CD4-positive, alpha-beta memory T cell (primary cell): ENCODE data around the gene TBC1D9. TPM values are rescaled to one million over a fixed set of nuclear protein-coding genes. Genes with fewer than 3 reads are reported as not detected.
A peak's percentile ranks its signal among the peaks of the same experiment; 100 is the strongest.

Experiments used
- CTCF ChIA-PET: fragments of 350-600 bp; sonication (Branson Sonifier 250); formaldehyde crosslinking; loops from one replicate; lab custom pipeline; 2021; ENCODE audit warnings: inconsistent platforms; ENCODE audit not compliant: partially characterized antibody; lab: Charles Lee
- POLR2A ChIA-PET: fragments of 350-600 bp; sonication (Branson Sonifier 250); formaldehyde crosslinking; loops from one replicate; lab custom pipeline; 2021; ENCODE audit not compliant: partially characterized antibody; lab: Charles Lee
- DNase-seq, 5 donors: peaks; one replicate each; pipeline versions ENCODE4 v3.0.0 to v3.0.0-alpha.2; 2020 to 2022; ENCODE audit warnings: mixed read lengths in 1 of 5
- H3K27ac ChIP-seq: one replicate; pipeline ENCODE4 v1.7.0; 2013; ENCODE audit warnings: low read depth, low read length
- H3K27me3 ChIP-seq: 2 replicates; pipeline ENCODE4 v1.7.0; 2013; ENCODE audit warnings: mild to moderate bottlenecking, low read length, moderate library complexity; ENCODE audit not compliant: insufficient read depth
- H3K36me3 ChIP-seq: 2 replicates; pipeline ENCODE4 v1.7.0; 2013; ENCODE audit warnings: mild to moderate bottlenecking, low read length, moderate library complexity; ENCODE audit not compliant: insufficient read depth
- H3K4me1 ChIP-seq: 2 replicates; pipeline ENCODE4 v1.7.0; 2013; ENCODE audit warnings: mild to moderate bottlenecking, low read length, moderate library complexity; ENCODE audit not compliant: insufficient read depth
- H3K4me3 ChIP-seq, 2 donors: one replicate each; pipeline ENCODE4 v1.7.0; 2013; ENCODE audit warnings: low read length in 2 of 2, mild to moderate bottlenecking in 1 of 2
- H3K9me3 ChIP-seq, 2 donors: one replicate each; pipeline ENCODE4 v1.7.0; 2013; ENCODE audit warnings: low read length in 2 of 2, control low read depth in 1 of 2; ENCODE audit not compliant: control insufficient read depth in 1 of 2
- H3K27ac Mint-ChIP-seq, 7 donors: one replicate each; pipeline ENCODE4 v1.8.0; 2020 to 2021; ENCODE audit warnings: mixed read lengths in 7 of 7, mild to moderate bottlenecking in 6 of 7, inconsistent platforms in 3 of 7, moderate library complexity in 3 of 7
- H3K27me3 Mint-ChIP-seq, 2 donors: one replicate each; pipeline ENCODE4 v1.8.0; 2020 to 2021; ENCODE audit warnings: mixed read lengths in 2 of 2
- H3K36me3 Mint-ChIP-seq, 2 donors: one replicate each; pipeline ENCODE4 v1.8.0; 2020 to 2021; ENCODE audit warnings: mixed read lengths in 2 of 2, inconsistent platforms in 1 of 2, mild to moderate bottlenecking in 1 of 2
- H3K4me1 Mint-ChIP-seq, 4 donors: one replicate each; pipeline ENCODE4 v1.8.0; 2020 to 2021; ENCODE audit warnings: mixed read lengths in 4 of 4, mild to moderate bottlenecking in 1 of 4
- H3K4me3 Mint-ChIP-seq, 8 donors: one replicate each; pipeline ENCODE4 v1.8.0; 2020 to 2021; ENCODE audit warnings: mixed read lengths in 8 of 8, mild to moderate bottlenecking in 7 of 8, moderate library complexity in 6 of 8, inconsistent platforms in 3 of 8
- H3K9me3 Mint-ChIP-seq, 8 donors: one replicate each; pipeline ENCODE4 v1.8.0; 2020 to 2021; ENCODE audit warnings: mixed read lengths in 8 of 8, mild to moderate bottlenecking in 5 of 8, inconsistent platforms in 3 of 8, moderate library complexity in 1 of 8
- intact Hi-C: fragments of 100-400 bp; cut with micrococcal nuclease; formaldehyde crosslinking; loops from one replicate; pipeline ENCODE4 v1.15.1; 2023
- polyA plus RNA-seq, 2 donors: library from polyadenylated mRNA; unstranded; fragments of 300-500 nt; fragmentation: Illumina TruSeq; gene quantifications; one replicate each; pipeline ENCODE4 v1.2.3, GENCODE V29; 2021
- total RNA-seq, 2 experiments: library from RNA; stranded (reverse); gene quantifications; one replicate each; pipeline ENCODE4 v1.2.3, GENCODE V29; 2021

The TBC1D9 gene
- total and polyA plus RNA-seq, 4 experiments from 2014 or later = 0.34 to 0.67 (median 0.38) TPM; not detected in 1

GRCh38 chr4:140774510-140774909 is 18.3 kb upstream of the TBC1D9 start:
- ChIA-PET CTCF (no interaction called here), POLR2A (no interaction called here)
- Mint-ChIP-seq H3K36me3 (no peaks in the 10 kb centered on the region), H3K4me1 (no peaks in the 10 kb centered on the region), H3K27ac (no peak overlapping the region), H3K27me3 (peaks cover 5 to 7% of the 10 kb centered on the region in 2 donors), H3K4me3 (no peak overlapping the region), H3K9me3 (no peaks in the 10 kb centered on the region)
- no peak overlapping the region for H3K27ac ChIP-seq
- DNase-seq = no peak
- H3K9me3 ChIP-seq = no peaks in the 10 kb centered on the region
- no peaks in the 10 kb centered on the region for H3K4me1 ChIP-seq
- H3K36me3 ChIP-seq = no peaks in the 10 kb centered on the region
- no peak overlapping the region for H3K4me3 ChIP-seq
- no peaks in the 10 kb centered on the region for H3K27me3 ChIP-seq
- intact Hi-C loops = no loop called here

- Mint-ChIP-seq H3K36me3 (no peaks in the 10 kb centered on the region), H3K27me3 (peaks cover 6 to 7% of the 10 kb centered on the region in 2 donors), H3K27ac (no peak overlapping the region), H3K9me3 (no peaks in the 10 kb centered on the region), H3K4me1 (no peaks in the 10 kb centered on the region), H3K4me3 (no peak overlapping the region)
- intact Hi-C loops = no loop called here
- ChIA-PET POLR2A (no interaction called here), CTCF (no interaction called here)
- DNase-seq = no peak
- H3K36me3 ChIP-seq = no peaks in the 10 kb centered on the region
- no peak overlapping the region for H3K27ac ChIP-seq
- H3K4me3 ChIP-seq = no peak overlapping the region
- no peaks in the 10 kb centered on the region for H3K9me3 ChIP-seq
- no peaks in the 10 kb centered on the region for H3K27me3 ChIP-seq
- no peaks in the 10 kb centered on the region for H3K4me1 ChIP-seq
These were observed 13.0 kb upstream of the TBC1D9 start for GRCh38 chr4:140769209-140769608.

GRCh38 chr4:140764785-140765392 is 8.7 kb upstream of the TBC1D9 start:
- H3K4me3 Mint-ChIP-seq = no peak overlapping the region
- intact Hi-C loops = no loop called here
- H3K27me3 Mint-ChIP-seq = peaks cover 11 to 13% of the 10 kb centered on the region in 2 donors
- no peaks in the 10 kb centered on the region for H3K27me3 ChIP-seq
- no peak overlapping the region for H3K4me3 ChIP-seq
- CTCF ChIA-PET = no interaction called here
- H3K36me3 ChIP-seq = no peaks in the 10 kb centered on the region
- no peaks in the 10 kb centered on the region for H3K36me3 Mint-ChIP-seq
- no peak overlapping the region for H3K27ac ChIP-seq
- H3K4me1 ChIP-seq = no peaks in the 10 kb centered on the region
- POLR2A ChIA-PET = no interaction called here
- H3K27ac Mint-ChIP-seq = no peak overlapping the region
- no peaks in the 10 kb centered on the region for H3K9me3 ChIP-seq
- no peak for DNase-seq
- peaks cover 0 to 3% (median 0%) of the 10 kb centered on the region in 8 donors for H3K9me3 Mint-ChIP-seq
- H3K4me1 Mint-ChIP-seq = no peaks in the 10 kb centered on the region

- DNase-seq = no peak
- POLR2A ChIA-PET = no interaction called here
- no peaks in the 10 kb centered on the region for H3K36me3 ChIP-seq
- no peak overlapping the region for H3K27ac ChIP-seq
- Mint-ChIP-seq H3K9me3 (peaks cover 0 to 6% (median under 1%) of the 10 kb centered on the region in 8 donors), H3K4me3 (no peak overlapping the region), H3K36me3 (no peaks in the 10 kb centered on the region), H3K27me3 (peaks cover 21 to 25% of the 10 kb centered on the region in 2 donors), H3K4me1 (peaks cover 0 to 4% (median 2%) of the 10 kb centered on the region in 4 donors), H3K27ac (no peak overlapping the region)
- no peak overlapping the region for H3K4me3 ChIP-seq
- CTCF ChIA-PET = no interaction called here
- intact Hi-C loops = no loop called here
- no peaks in the 10 kb centered on the region for H3K9me3 ChIP-seq
- H3K4me1 ChIP-seq = no peaks in the 10 kb centered on the region
- H3K27me3 ChIP-seq = peaks cover 4% of the 10 kb centered on the region
These were observed 6.0 kb upstream of the TBC1D9 start for GRCh38 chr4:140762202-140762601.

- Mint-ChIP-seq H3K4me3 (peak overlapping the region in 4 of 8 donors; percentile 13 to 69 (median 40)), H3K9me3 (peaks cover 0 to 8% (median 3%) of the 10 kb centered on the region in 8 donors), H3K36me3 (no peaks in the 10 kb centered on the region), H3K4me1 (peaks cover 5 to 17% (median 10%) of the 10 kb centered on the region in 4 donors), H3K27me3 (peaks cover 40 to 45% of the 10 kb centered on the region in 2 donors), H3K27ac (no peak overlapping the region)
- peaks cover 5% of the 10 kb centered on the region for H3K4me1 ChIP-seq
- intact Hi-C loops = no loop called here
- ChIA-PET CTCF (interaction anchor here (0.7 kb wide), 1 partner anchor 171 kb away, joined by 4 read pairs; no protein-coding TSS in a partner anchor), POLR2A (interaction anchor here (0.6 kb wide), 1 partner anchor 1256 kb away, joined by 5 read pairs; no protein-coding TSS in a partner anchor)
- no peak overlapping the region for H3K4me3 ChIP-seq
- no peak overlapping the region for H3K27ac ChIP-seq
- no peaks in the 10 kb centered on the region for H3K9me3 ChIP-seq
- peaks cover 4% of the 10 kb centered on the region for H3K27me3 ChIP-seq
- no peaks in the 10 kb centered on the region for H3K36me3 ChIP-seq
- no peak for DNase-seq
These were observed 1.0 kb upstream of the TBC1D9 start for GRCh38 chr4:140757232-140757630.

- Mint-ChIP-seq H3K27me3 (peaks cover 42% of the 10 kb centered on the region in 2 donors), H3K4me1 (peaks cover 5 to 17% (median 10%) of the 10 kb centered on the region in 4 donors), H3K4me3 (peak overlapping the region in 2 of 8 donors; percentile 25 to 62), H3K36me3 (no peaks in the 10 kb centered on the region), H3K27ac (no peak overlapping the region), H3K9me3 (peaks cover 0 to 9% (median 2%) of the 10 kb centered on the region in 8 donors)
- no peaks in the 10 kb centered on the region for H3K9me3 ChIP-seq
- ChIA-PET CTCF (no interaction called here), POLR2A (no interaction called here)
- no peaks in the 10 kb centered on the region for H3K36me3 ChIP-seq
- peaks cover 4% of the 10 kb centered on the region for H3K27me3 ChIP-seq
- H3K4me1 ChIP-seq = peaks cover 5% of the 10 kb centered on the region
- intact Hi-C loops = no loop called here
- DNase-seq = no peak
- no peak overlapping the region for H3K4me3 ChIP-seq
- no peak overlapping the region for H3K27ac ChIP-seq
These were observed 339 bp downstream of the TBC1D9 start for GRCh38 chr4:140755774-140756318.

- POLR2A ChIA-PET = no interaction called here
- H3K27ac Mint-ChIP-seq = no peak overlapping the region
These were observed 1.0 kb downstream of the TBC1D9 start for GRCh38 chr4:140754918-140755773.

More at GRCh38 chr4:140754918-140755773, 1.0 kb downstream of the TBC1D9 start:
- Histone ChIP-seq H3K27me3 (peaks cover 4% of the 10 kb centered on the region), H3K4me3 (no peak overlapping the region), H3K4me1 (peaks cover 5% of the 10 kb centered on the region), H3K9me3 (no peaks in the 10 kb centered on the region), H3K36me3 (no peaks in the 10 kb centered on the region), H3K27ac (no peak overlapping the region)
- Mint-ChIP-seq H3K4me3 (peak overlapping the region in 7 of 8 donors; percentile 0 to 62 (median 40)), H3K9me3 (peaks cover 0 to 8% (median 2%) of the 10 kb centered on the region in 8 donors), H3K27me3 (peaks cover 41 to 42% of the 10 kb centered on the region in 2 donors), H3K36me3 (no peaks in the 10 kb centered on the region), H3K4me1 (peaks cover 5 to 17% (median 10%) of the 10 kb centered on the region in 4 donors)
- no peak for DNase-seq
- CTCF ChIA-PET = no interaction called here
- intact Hi-C loops = no loop called here
